HG03175 (cell line): ENCODE measurements around the gene ABAT.
"Not testable (repeated sequence)": the region's sequence is repeated elsewhere in the genome, so short reads cannot be mapped to it uniquely, and the experiment has no call there.

ENCODE experiments used
- ATAC-seq: cut with Tn5 transposase; IDR thresholded peaks from one replicate; pipeline ENCODE4 v1.9.1; 2021; ENCODE audit warnings: mild to moderate bottlenecking, moderate library complexity; ENCODE audit not compliant: unreplicated experiment

ABAT gene

DNA sequence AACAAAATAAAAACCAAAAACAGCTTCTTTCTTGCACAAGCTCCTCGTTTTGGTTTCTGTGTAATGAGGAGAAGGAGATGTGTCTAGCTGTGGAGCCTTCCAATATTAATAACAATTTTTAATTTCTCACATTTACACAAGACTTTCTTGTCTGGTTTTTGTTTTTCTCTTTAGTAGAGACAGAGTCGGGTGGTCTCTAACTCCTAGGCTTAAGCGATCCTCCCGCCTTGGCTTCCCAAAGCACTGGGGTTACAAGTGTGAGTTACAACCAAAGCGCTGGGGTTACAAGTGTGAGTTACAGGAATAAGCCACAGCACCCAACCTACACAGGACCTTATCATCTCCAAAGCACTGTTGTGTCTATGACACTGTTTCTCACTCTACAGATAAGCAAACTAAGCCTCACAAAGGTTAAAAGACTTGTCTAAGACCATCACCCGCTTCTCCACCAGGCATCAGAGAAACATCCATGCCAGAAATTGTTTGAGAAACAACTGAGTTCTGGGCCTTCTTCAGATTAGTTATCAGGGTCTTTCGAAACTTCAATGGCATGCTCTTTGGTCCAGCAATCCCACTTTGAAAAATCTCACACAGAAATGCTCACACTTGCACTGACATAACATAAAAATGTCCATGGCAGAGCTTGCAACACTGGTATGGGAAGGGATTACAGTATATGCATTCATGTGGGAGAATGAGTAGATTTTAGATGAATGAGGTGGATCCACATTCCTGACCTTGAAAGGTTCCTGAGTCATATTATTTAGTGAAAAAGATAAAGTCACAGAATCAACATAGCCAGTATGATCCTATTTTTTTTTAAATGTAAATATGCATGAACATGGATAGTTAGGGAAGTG, 3.9 kb downstream of the ABAT start:
- no peak for ATAC-seq

DNA sequence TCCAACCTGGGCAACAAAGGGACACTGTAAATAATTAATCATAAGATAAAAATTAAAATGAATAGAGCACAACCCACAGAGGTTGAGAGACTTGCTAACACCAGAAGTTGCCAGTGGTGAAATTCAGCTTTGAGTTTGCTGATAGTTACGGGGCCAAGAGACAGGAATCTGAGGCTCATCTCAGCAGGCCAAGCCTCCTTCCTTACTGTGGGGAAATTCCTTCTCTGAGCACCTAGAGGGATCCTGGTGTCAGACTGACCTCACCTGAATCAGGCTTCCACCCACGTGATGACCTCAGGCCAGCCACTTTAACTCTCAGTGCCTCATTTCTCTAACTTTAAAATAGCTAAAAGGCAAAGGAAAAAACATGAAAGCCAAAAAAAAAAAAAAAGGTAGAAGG, 4.7 kb downstream of the ABAT start:
- no peak for ATAC-seq

DNA sequence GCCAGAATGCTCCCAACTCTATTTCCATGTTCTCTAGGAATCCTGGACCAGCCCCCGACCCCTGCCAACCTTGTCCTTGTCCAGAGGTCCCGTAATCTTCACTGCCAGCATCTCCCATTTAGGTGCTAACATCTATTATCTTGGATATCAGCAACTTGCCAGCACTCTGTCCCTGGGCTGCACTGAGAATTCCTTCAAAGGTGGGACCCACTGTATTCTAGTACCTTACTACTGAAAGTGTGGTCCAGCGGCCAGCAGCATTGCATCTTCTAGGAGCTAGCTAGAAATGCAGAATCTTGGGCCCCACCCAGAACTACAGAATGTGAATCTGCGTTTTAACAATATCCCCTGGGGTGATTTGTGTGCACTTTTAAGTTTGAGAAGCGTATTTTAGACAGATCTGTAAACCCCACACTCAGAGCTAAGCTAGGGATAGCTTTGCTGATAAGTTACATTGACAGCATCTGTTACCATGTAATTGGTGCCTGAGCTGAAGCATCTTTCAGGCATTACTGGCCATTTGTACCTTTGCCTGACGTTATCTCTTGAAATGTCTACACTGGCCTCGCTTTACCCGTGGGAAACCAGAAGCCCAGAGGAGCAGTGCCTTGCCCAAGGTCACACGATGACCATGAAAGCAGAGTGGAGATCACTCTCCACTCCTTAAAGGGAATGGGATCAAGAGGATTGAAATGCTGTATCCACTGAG, 8.3 kb downstream of the ABAT start:
- ATAC-seq = no peak

DNA sequence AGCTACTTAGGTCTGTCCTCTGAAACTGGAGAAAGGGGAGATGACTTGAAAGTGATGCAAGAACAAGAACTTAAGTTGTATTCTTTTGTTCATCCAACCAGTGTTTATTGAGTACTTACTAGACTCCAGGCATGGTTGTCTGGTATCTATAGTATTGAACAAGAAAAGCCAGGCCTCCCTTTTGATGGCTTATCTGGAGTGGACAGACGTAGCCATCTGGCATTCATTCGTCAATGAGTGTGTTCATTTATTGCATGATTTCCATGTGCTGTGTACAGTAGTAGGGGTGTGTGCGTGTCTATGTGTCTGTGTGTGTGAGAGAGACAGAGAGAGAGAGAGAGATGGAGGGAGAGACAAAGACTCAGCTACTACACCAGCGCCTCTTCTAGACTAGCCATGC, 9.2 kb downstream of the ABAT start:
- no peak for ATAC-seq

DNA sequence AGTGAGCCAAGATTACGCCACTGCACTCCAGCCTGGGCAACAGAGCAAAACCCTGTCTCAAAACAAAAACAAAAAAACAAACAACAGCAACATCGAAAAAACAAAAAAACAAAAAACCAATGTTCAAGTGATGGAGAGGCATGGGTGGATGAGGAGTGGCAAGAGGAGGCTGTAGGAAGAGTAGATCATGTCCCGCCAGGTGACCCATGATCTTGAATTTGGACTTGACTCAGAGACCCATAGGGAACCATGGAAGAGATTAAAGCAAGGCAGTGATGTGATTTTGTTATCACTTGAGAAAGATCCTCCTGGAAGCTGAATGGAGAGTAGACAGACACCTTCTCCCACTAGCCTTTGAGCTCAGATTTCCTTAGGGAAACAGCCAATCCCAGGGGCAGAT, 11.2 kb downstream of the ABAT start:
- ATAC-seq = no peak

DNA sequence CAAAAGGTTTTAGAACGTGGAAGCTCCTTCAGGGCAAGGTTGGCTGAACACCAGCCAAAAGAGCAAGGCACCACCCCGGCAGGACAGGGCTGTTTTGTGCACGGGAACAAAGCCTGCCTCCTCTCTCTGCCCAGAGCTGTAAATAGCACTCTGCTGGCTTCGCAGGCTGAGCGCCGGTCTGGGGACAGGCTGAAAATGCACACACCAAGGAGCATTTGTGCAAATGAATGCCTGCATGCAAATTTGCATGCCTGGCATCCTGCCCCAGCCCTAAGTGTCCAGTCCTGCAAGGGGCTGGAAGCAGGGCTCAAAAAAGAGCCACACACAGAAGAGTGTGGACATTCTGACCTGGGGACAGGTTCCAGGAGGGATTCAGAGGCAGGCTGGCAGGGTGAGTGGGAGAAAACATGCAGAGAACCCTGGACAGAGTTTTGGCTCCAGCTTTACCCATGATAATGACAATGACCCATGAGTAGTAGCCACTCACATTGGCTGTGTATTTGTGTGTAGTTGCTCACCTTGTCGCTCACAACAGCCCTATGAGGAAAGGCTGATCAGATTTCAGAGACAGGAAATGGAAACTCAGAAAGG, 11.7 kb downstream of the ABAT start:
- ATAC-seq = no peak

DNA sequence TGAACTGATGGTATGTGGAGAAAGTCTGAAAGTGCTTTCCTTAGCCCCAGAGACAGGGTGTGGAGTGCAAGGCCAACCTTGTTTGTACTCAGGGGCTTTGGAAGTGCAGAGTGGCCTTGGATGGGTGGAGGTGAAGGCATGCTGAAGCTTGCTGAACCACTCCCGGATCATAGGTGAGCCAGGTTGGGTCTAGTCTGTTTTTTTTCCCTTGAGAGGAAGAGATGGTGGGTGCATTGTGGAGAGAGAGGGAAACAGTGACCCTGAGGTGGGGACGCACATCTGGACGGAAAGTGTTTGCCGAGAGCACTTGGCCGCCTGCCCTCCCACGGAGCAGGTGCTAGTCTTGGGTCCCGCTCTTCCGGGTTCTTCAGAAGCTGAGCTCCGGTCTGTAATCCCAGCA, 12.5 kb downstream of the ABAT start:
- no peak for ATAC-seq

DNA sequence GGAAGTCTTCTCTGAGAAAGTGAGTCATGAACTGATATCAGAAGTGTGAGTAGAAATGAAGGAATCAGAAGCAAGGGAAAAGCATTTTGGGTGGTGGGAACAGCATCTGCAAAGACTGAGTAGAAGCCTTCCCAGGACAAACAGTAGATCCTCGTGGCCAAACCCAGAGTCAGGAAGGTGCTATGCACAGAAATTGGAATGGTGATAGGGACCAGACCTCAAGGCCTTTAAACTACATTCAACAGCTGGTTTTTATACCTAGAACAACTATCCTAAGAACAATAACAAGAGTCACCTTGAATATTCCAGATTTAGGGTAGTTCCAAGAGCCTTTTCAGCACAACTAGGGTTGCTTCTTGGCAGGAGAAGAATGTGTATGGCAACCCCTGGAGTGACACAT, 15.3 kb downstream of the ABAT start:
- no peak for ATAC-seq

DNA sequence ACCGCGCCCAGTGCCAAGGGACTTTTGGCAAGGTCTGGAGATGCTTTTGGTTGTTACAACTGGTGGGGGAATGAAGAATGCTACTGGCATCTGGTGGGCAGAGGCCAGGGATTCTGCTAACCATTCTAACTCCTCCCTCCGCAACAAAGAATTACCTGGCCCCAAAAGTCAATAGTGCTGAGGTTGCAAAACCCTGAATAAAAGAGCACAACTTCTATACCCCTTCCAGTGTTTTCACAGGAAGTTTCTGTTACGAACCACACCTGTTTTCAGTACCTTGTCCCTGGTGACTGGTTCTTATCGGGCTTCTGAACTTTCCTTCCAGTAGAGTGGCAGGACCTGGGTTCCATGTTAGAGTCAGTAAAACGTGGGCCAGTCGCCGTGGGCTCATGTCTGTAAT, 17.3 kb downstream of the ABAT start:
- no peak for ATAC-seq

DNA sequence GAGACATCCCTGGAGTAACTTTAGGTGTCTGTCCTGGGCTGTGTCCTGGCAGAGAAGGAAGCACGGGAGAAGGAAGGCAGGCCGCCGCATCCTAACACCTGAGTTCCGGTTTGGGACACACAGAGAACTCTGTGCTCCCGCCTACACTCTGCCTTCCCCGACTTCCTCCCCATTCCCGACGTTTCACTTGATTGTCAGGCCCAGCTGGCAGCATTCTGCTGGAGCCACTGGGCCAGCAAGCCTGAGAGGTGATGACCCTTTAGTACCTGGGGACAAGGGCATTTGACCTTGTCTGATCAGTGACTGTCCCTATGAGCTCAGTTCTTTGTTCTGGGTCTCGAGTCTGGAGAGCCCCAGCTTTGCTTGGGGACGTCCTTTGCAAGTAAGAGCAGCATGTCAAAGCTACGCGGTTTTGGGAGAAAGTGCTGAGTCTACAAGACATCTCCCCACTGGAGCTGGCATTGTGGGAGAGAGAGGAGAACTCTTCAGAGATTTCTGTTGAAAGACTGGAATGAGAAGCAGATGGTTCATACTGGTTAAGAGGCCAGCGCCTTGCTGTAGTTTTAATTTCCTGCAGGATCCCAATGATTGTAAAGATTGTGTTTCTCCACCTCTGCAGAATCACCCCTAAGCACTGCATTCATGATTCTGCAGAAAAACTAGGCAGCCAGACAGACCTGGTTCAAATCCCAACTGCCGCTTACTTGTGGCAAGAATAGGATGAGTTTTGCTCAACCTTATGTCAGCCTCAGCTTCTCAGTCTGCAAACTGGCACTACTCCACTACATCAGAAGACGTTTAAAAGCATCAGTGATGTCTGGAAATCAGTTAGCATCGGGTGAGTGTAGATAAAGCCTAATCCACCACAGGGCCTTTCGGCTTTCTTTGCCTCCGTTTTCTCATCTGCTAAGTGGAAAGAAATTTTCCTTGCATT, 20.6 kb downstream of the ABAT start:
- ATAC-seq = no peak

DNA sequence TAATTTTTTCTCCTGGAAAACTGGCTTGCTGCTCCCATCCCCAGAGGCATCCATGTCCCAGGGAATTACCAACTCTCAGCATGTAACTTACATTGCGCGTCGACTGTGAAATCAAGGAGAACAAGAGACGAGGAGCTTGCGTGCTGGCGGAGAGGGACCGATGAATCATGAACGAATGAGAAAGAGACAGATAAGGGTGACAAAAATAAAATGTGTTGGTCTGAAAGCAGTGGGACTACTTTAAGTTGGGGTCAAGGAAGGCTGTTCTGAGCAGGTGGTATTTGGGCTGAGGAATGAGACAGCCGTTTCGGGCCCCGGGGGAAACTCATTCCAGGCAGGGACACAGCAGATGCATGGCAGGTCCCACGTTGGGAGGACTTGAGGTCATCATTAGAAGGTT, 22.5 kb downstream of the ABAT start:
- ATAC-seq = no peak

DNA sequence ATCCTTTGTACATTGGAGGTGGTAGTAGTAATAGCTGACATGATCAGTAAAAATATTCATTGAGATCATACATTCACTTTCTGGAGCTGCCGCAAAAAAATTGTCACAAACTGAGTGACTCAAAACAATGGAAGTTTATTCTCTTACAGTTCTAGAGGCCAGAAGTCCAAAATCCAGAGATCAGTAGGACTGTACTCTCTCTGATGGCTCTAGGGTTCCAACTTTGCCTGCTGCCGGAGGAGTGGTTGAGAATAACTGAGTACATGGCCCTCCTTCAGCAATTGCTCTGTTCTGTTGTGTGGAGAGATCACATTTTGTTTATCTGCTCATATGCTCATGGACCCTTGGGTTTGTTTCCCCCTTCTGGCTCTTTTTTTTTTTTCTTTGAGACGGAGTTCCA, 23.5 kb downstream of the ABAT start:
- ATAC-seq = no peak

DNA sequence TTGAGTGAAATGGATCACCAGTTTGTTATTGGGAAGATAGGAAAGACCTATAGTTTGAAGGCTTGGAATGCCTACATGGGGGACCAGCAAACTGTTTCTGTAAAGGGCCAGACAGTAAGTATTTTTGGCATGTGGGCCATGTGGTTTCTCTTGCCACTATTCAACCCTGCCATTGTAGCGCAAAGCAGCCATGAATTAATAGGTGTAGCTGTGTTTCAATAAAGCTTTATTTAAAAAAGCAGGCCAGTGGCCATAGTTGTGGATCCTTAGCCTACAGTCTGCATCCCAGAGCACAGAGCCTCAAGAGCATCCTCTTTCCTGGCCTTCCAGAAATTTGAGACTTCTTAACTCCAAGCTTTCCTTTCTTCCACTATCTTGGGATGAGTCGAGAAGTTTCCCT, 29.3 kb downstream of the ABAT start:
- ATAC-seq = no peak

DNA sequence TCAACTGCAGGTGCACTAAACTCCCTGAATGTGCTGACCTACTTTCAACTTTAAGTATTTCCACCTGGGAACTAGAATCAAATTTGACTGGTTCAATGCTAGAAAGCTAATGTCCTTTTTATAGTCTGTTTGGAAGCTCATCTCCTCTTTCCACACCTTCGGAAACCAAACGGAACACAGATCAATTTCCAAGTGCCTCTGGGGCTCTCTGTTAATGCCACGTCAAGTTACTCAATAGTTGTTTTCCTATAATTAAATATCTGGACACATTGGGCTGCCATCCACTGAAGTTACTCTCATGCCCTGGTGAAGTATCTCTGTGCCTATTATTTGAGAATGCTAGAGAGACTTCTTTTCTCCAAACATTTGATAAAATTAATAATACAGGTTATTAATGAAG, 29.7 kb downstream of the ABAT start:
- ATAC-seq = no peak

DNA sequence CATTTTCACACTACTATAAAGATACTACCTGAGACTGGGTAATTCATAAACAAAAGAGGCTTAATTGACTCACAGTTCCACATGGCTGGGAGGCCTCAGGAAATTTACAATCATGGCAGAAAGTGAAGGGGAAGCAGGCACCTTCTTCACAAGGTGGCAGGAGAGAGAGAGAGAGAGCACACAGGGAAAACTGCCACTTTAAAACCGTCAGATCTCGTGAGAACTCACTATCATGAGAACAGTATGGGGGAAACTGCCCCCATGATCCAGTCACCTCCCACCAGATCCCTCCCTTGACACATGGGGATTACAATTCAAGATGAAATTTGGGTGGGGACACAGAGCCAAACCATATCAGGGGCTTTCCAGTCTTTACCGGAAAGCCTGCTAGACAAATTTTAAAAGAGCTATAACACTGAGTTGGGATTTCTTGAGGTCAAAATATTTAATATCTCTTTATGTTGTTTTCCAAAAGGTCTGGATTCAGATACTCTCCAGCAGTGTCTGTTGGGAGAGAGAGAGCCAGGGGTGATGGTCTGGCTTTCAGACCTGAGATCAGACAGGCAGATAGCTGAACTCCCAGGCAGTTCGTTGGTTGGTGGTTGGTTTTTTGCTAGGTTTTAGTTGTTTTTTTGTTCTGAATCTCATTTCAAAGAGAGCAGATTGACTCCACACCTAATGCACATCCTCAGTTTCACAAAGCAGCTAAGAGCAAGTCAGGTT, 30.8 kb downstream of the ABAT start:
- ATAC-seq = not testable (repeated sequence)

DNA sequence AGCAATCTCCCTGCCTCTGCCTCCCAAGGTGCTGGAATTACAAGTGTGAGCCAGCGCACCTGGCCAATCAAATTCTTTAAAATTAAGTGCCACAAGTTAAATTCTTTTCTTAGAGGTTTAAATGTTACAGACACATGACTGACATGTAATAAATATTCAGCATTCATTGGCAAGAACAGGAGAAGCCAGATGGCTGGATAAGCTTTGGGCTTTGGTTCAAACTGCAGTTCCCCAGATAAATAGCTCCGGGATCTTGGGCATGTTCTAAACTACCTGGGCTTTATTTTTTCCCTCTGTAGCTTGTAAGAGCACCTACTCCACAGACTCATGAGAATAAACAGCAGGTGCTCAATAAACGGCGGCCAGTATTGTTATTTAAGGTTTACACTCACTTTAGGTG, 34.1 kb downstream of the ABAT start:
- ATAC-seq = no peak

DNA sequence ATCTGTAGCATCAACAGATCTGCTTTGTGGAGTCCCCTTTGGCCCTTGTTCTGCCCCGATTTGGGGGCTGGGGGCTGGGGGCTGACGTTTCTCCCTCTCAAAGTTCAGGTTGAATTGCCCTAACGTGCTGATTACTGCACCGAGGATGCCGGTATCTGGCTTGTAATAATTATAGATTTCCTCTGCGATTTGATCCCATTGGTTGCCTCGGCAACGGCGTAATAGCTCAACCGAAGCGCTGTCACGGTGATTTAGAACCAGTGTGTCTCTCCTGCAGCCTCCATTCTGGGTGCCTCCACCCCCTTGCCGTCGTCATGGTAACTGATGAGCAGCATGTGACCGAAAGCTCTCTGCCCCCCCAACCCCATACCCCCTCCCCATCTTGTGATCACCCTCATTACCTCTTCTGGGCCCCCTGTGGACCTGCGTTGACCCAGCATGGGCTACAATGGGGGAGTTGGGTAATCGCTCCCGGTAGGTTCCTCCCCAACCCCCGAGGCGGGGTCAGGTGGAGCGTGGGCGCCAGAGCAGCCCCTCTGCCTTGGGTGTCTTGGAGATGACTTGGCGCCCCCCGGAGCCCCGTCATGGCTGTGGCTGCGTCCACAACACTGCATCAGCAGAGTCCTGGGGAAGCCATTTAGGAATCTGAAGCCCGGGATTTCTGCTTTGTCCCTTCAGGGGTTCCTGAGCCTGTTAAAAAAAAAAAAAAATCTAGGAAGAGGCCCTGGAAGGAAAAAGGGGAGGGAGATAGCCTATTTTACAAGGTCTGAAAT, 38.4 kb downstream of the ABAT start:
- ATAC-seq = no peak

DNA sequence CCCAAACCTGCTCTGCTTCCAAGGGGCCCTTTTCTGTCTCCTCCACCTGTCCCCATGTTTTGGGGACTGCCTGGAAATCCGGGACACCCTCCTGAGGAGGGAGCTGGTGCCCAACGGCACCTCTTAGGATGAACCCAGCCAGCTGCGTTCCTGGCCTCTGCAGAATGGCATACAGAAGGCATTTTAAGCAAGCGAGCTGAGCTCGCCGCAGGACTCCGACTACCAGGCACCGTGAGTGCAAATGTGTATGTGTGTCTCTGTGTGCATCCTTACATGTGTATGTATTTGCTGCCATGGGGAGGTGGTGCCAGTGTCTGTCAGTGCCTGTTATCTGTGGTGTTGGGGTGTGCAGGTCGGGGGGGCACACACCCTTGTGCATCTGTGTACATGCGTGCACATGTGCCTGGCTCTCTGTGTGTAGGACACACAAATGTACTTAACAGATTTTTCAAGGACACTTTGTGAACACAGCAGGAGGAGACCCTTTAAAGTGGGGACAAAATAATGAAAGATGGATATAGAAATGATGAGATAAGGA, 39.3 kb downstream of the ABAT start:
- ATAC-seq = no peak

DNA sequence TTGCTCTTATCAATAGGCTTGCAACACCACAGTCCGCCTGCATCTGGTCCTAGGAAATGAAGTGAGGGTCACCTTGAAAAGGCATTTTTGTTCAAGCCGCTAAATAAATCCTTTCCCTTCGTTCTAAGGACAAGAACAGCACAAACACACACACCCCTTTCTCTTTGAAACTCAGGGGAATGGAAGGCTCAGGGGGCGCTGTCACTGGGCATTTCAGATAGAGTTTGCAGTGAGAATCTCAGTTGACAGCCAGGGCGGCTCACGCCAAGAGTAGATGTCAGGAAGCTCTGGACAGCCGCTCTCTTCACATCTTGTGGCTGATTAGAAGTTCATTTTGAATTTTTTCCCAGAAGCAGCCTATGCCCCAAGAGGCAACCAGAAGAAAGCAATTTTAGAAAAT, 39.8 kb downstream of the ABAT start:
- no peak for ATAC-seq
